Right lobe of liver (tissue), 6 donors: ENCODE results near the gene CAPZB. TPM values are rescaled to one million over a fixed set of nuclear protein-coding genes. Genes with fewer than 3 reads are reported as not detected.

Experiments used
- ATAC-seq, 4 donors: fragments of 200-7000 bp; cut with Tn5 transposase; one replicate each; pipeline ENCODE4 v1.9.1; 2020; ENCODE audit warnings: mild to moderate bottlenecking in 4 of 4, moderate library complexity in 4 of 4
- DNase-seq, 3 donors: peaks; one replicate each; pipeline ENCODE4 v3.0.0-alpha.2; 2020
- H3K27ac ChIP-seq, 3 donors: fragments of 200-600 bp; one replicate each; pipeline ENCODE4 v1.8.0; 2022
- H3K27me3 ChIP-seq, 2 donors: fragments of 200-600 bp; one replicate each; pipeline ENCODE4 v1.8.0; 2022
- H3K36me3 ChIP-seq, 4 donors: fragments of 200-600 bp; sonication (generic) in 1 of 4; one replicate each; pipeline versions ENCODE4 v1.5.1 to v1.8.0; 2017 to 2022; ENCODE audit warnings: control low read depth in 1 of 4
- H3K4me1 ChIP-seq, 4 donors: fragments of 200-600 bp; sonication (generic) in 1 of 4; one replicate each; pipeline versions ENCODE4 v1.5.1 to v1.8.0; 2017 to 2022; ENCODE audit warnings: control low read depth in 1 of 4
- H3K4me3 ChIP-seq, 3 donors: fragments of 200-600 bp; one replicate each; pipeline ENCODE4 v1.8.0; 2022
- H3K9me3 ChIP-seq, 4 donors: fragments of 200-600 bp; sonication (generic) in 1 of 4; one replicate each; pipeline versions ENCODE4 v1.5.1 to v1.8.0; 2017 to 2022; ENCODE audit warnings: control low read depth in 1 of 4
- CTCF ChIP-seq, 4 donors: fragments of 200-600 bp in 3 of 4; fragments of 450-650 bp in 1 of 4; IDR thresholded peaks; one replicate each; pipeline versions ENCODE4 v1.5.1 to v1.8.0; 2016 to 2022; ENCODE audit warnings: antibody characterized with exemption in 4 of 4, mild to moderate bottlenecking in 2 of 4
- POLR2A ChIP-seq: fragments of 450-650 bp; IDR thresholded peaks from one replicate; pipeline ENCODE4 v1.6.1; 2017; ENCODE audit warnings: antibody characterized with exemption, mild to moderate bottlenecking
- WGBS: methylation state at CpG from one replicate; pipeline ENCODE4 v1.1.6; 2018; ENCODE audit warnings: low coverage, low lambda C conversion rate; ENCODE audit not compliant: insufficient coverage; ENCODE audit errors: missing lambda C conversion rate; 5-methylcytosine and 5-hydroxymethylcytosine counted together
- intact Hi-C, 2 donors: fragments of 100-400 bp; cut with DNase I; formaldehyde crosslinking; loops; one replicate each; pipeline versions ENCODE4 v1.11.2 to v1.14.1; 2022
- total RNA-seq, 6 experiments: library from RNA; depleted of rRNA in 2 of 6; stranded (reverse); fragments of >200 nt in 2 of 6; fragmentation: NEBNext Ultra II Directional in 3 of 6; extraction: Animal tissue kit (Norgen Biotek cat#: 25700) in 3 of 6; gene quantifications; one replicate each; pipeline versions ENCODE4 v1.1.0 to v1.2.4, GENCODE V29; 2016 to 2023
- donor health status: DM: no; HTN: yes; CAD: no.
- donor health status: DM: no; HTN: no; CAD: no.
- donor health status: DM: no; HTN: no; CAD: no.
- donor health status: DM: no; HTN: yes; CAD: no.
- donor health status: DM: no; HTN: yes; CAD: no.

Gene CAPZB
- total RNA-seq, 6 experiments from 2014 or later = 53.5 to 117 (median 88.0) TPM

- 83% methylated on average over 12 of the region's 15 CpGs for WGBS
- no peaks in the 10 kb centered on the region for H3K27me3 ChIP-seq
- H3K36me3 ChIP-seq = peaks cover 0 to 33% (median 6%) of the 10 kb centered on the region in 4 donors
- peaks cover 0 to 9% (median 3%) of the 10 kb centered on the region in 4 donors for H3K4me1 ChIP-seq
- H3K4me3 ChIP-seq = no peak overlapping the region
- ATAC-seq (no peak), DNase-seq (no peak)
- no peaks in the 10 kb centered on the region for H3K9me3 ChIP-seq
- TF ChIP-seq CTCF (IDR thresholded peaks at IDR 0.05) (no peak), POLR2A (no peak)
- intact Hi-C loops = loop anchor here (10.0 kb wide), 1 partner anchor 306 kb away; no protein-coding TSS in a partner anchor
- H3K27ac ChIP-seq = no peak overlapping the region
Observed at GRCh38 chr1:19348441-19349198, 136.7 kb downstream of the CAPZB start.

GRCh38 chr1:19347533-19348172 is 137.7 kb downstream of the CAPZB start:
- DNase-seq (no peak), ATAC-seq (no peak)
- Histone ChIP-seq H3K4me1 (peaks cover 0 to 9% (median 3%) of the 10 kb centered on the region in 4 donors), H3K27ac (no peak overlapping the region), H3K27me3 (no peaks in the 10 kb centered on the region), H3K36me3 (peaks cover 0 to 37% (median 6%) of the 10 kb centered on the region in 4 donors), H3K4me3 (no peak overlapping the region), H3K9me3 (no peaks in the 10 kb centered on the region)
- 53% methylated on average over 13 of the region's 14 CpGs for whole genome bisulfite sequencing
- intact Hi-C loops = loop anchor here (10.0 kb wide), 1 partner anchor 307 kb away; no protein-coding TSS in a partner anchor
- TF ChIP-seq POLR2A = no peak
- no peak for TF ChIP-seq CTCF (IDR thresholded peaks at IDR 0.05)

- peaks cover 0 to 30% (median 5%) of the 10 kb centered on the region in 4 donors for H3K36me3 ChIP-seq
- no peak for ATAC-seq
Observed at GRCh38 chr1:19346026-19346425, 139.3 kb downstream of the CAPZB start.

GRCh38 chr1:19345391-19345790 is 139.9 kb downstream of the CAPZB start:
- ATAC-seq (no peak), DNase-seq (no peak)
- peaks cover 0 to 9% (median 3%) of the 10 kb centered on the region in 4 donors for H3K4me1 ChIP-seq
- TF ChIP-seq POLR2A (no peak), CTCF (IDR thresholded peaks at IDR 0.05) (no peak)
- WGBS = no CpG with 5 or more reads among the region's 8 CpGs
- intact Hi-C loops = loop anchor here (10.0 kb wide), 1 partner anchor 309 kb away; no protein-coding TSS in a partner anchor
- no peak overlapping the region for H3K4me3 ChIP-seq
- peaks cover 0 to 30% (median 5%) of the 10 kb centered on the region in 4 donors for H3K36me3 ChIP-seq
- no peak overlapping the region for H3K27ac ChIP-seq
- H3K27me3 ChIP-seq = no peaks in the 10 kb centered on the region
- H3K9me3 ChIP-seq = no peaks in the 10 kb centered on the region

More at GRCh38 chr1:19346026-19346425, 139.3 kb downstream of the CAPZB start:
- intact Hi-C loops = loop anchor here (10.0 kb wide), 1 partner anchor 309 kb away; no protein-coding TSS in a partner anchor
- TF ChIP-seq POLR2A (no peak), CTCF (IDR thresholded peaks at IDR 0.05) (no peak)
- WGBS = 72% methylated on average over 6 of the region's 6 CpGs
- peaks cover 0 to 9% (median 3%) of the 10 kb centered on the region in 4 donors for H3K4me1 ChIP-seq
- no peak overlapping the region for H3K27ac ChIP-seq
- H3K9me3 ChIP-seq = no peaks in the 10 kb centered on the region
- H3K27me3 ChIP-seq = no peaks in the 10 kb centered on the region
- H3K4me3 ChIP-seq = no peak overlapping the region
- DNase-seq = no peak
